Thoracic aorta (tissue), 2 donors: ENCODE data around the gene CPXM1. TPM values are rescaled to one million over a fixed set of nuclear protein-coding genes. Genes with fewer than 3 reads are reported as not detected.
A peak's percentile ranks its signal among the peaks of the same experiment; 100 is the strongest.

Source experiments
- ATAC-seq: fragments of 150-250 bp; one replicate; pipeline ENCODE4 v1.8.0; 2017; ENCODE audit warnings: low read depth; ENCODE audit not compliant: insufficient number of reproducible peaks, low FRiP score
- DNase-seq: peaks from one replicate; pipeline ENCODE4 v3.0.0-alpha.2; 2020; ENCODE audit warnings: low spot score
- H3K27ac ChIP-seq, 2 donors: fragments of 200-600 bp; sonication (generic); 1 replicate in 1 of 2; 2 replicates in 1 of 2; pipeline ENCODE4 v1.5.1; 2016; ENCODE audit warnings: mild to moderate bottlenecking in 2 of 2, moderate library complexity in 2 of 2
- H3K27me3 ChIP-seq: fragments of 200-600 bp; sonication (generic); replicated peaks from 2 replicates; pipeline ENCODE4 v1.6.0; 2016; ENCODE audit warnings: mild to moderate bottlenecking; ENCODE audit not compliant: insufficient read depth
- H3K36me3 ChIP-seq: fragments of 200-600 bp; sonication (generic); one replicate; pipeline ENCODE4 v1.5.1; 2016
- H3K4me1 ChIP-seq, 2 donors: fragments of 200-600 bp; sonication (generic); 1 replicate in 1 of 2; 2 replicates in 1 of 2; pipeline versions ENCODE4 v1.5.1 to v1.6.0; 2016; ENCODE audit warnings: low read depth in 2 of 2, mild to moderate bottlenecking in 1 of 2; ENCODE audit not compliant: control insufficient read depth in 1 of 2
- H3K4me3 ChIP-seq: fragments of 200-600 bp; sonication (generic); 2 replicates; pipeline ENCODE4 v1.5.1; 2016; ENCODE audit warnings: mild to moderate bottlenecking
- H3K9me3 ChIP-seq: fragments of 200-600 bp; sonication (generic); 2 replicates; pipeline ENCODE4 v1.5.1; 2016
- CTCF ChIP-seq: fragments of 200-600 bp; sonication (generic); IDR thresholded peaks from one replicate; pipeline ENCODE4 v1.5.1; 2019; ENCODE audit warnings: antibody characterized with exemption
- total RNA-seq, 2 donors: library from RNA; depleted of rRNA; stranded (reverse); fragments of >200 nt; gene quantifications; one replicate each; pipeline versions ENCODE4 v1.1.0 to v1.2.3, GENCODE V29; 2016

The CPXM1 gene
- total RNA-seq, 2 donors from 2014 or later: not detected

GRCh38 chr20:2757001-2757400 lies 43.4 kb downstream of the CPXM1 start:
- ATAC-seq (no peak), DNase-seq (no peak)
- H3K36me3 ChIP-seq: no peaks in the 10 kb centered on the region
- H3K27me3 ChIP-seq: no peaks in the 10 kb centered on the region
- no peaks in the 10 kb centered on the region for H3K9me3 ChIP-seq
- no peak overlapping the region for H3K4me3 ChIP-seq
- no peak for TF ChIP-seq CTCF
- H3K27ac ChIP-seq: no peak overlapping the region
- H3K4me1 ChIP-seq: peaks cover 8 to 12% of the 10 kb centered on the region in 2 donors

- peak; percentile 37 for TF ChIP-seq CTCF
- H3K9me3 ChIP-seq: no peaks in the 10 kb centered on the region
- no peak for DNase-seq
- no peak overlapping the region for H3K27ac ChIP-seq
- no peak for ATAC-seq
- H3K4me1 ChIP-seq: peaks cover 14 to 21% of the 10 kb centered on the region in 2 donors
- H3K4me3 ChIP-seq: no peak overlapping the region
- H3K27me3 ChIP-seq: no peaks in the 10 kb centered on the region
- no peaks in the 10 kb centered on the region for H3K36me3 ChIP-seq
Measured at GRCh38 chr20:2756056-2756611, 44.3 kb downstream of the CPXM1 start.

GRCh38 chr20:2755451-2756055 lies 44.9 kb downstream of the CPXM1 start:
- DNase-seq (no peak), ATAC-seq (no peak)
- H3K36me3 ChIP-seq: no peaks in the 10 kb centered on the region
- no peaks in the 10 kb centered on the region for H3K27me3 ChIP-seq
- no peak for TF ChIP-seq CTCF
- H3K4me1 ChIP-seq: peaks cover 20 to 27% of the 10 kb centered on the region in 2 donors
- H3K4me3 ChIP-seq: no peak overlapping the region
- no peak overlapping the region for H3K27ac ChIP-seq
- H3K9me3 ChIP-seq: no peaks in the 10 kb centered on the region

- ATAC-seq (no peak), DNase-seq (no peak)
- Histone ChIP-seq H3K9me3 (no peaks in the 10 kb centered on the region), H3K27ac (no peak overlapping the region), H3K36me3 (no peaks in the 10 kb centered on the region), H3K4me3 (no peak overlapping the region), H3K27me3 (no peaks in the 10 kb centered on the region), H3K4me1 (peaks cover 20 to 31% of the 10 kb centered on the region in 2 donors)
- TF ChIP-seq CTCF: no peak
Measured at GRCh38 chr20:2754424-2754823, 46.0 kb downstream of the CPXM1 start.

- Histone ChIP-seq H3K36me3 (no peaks in the 10 kb centered on the region), H3K27me3 (no peaks in the 10 kb centered on the region), H3K27ac (no peak overlapping the region), H3K9me3 (no peaks in the 10 kb centered on the region), H3K4me3 (no peak overlapping the region), H3K4me1 (peaks cover 20 to 31% of the 10 kb centered on the region in 2 donors)
- ATAC-seq (no peak), DNase-seq (no peak)
- no peak for TF ChIP-seq CTCF
Measured at GRCh38 chr20:2753461-2754040, 46.9 kb downstream of the CPXM1 start.
